ENCODE measurements around the gene SFXN3. TPM values are rescaled to one million over a fixed set of nuclear protein-coding genes. Genes with fewer than 3 reads are reported as not detected.

Gene SFXN3
- total and polyA plus RNA-seq, 10 of the 15 experiments (the other 5 are each of a cell fraction or from before 2014, with no cell fraction given): 0.05 to 11.3 (median 1.2) TPM

GRCh38 chr10:101013365-101013825 lies 17.6 kb upstream of the SFXN3 start (continued):
- no peak for TF ChIP-seq CEBPZ (IDR thresholded peaks at IDR 0.05; ENCODE audit: low read depth, low read length)
- no peak for TF ChIP-seq POLR2AphosphoS2 (IDR thresholded peaks at IDR 0.05; ENCODE audit: low read depth, low read length)
- TF ChIP-seq ZNF207 (IDR thresholded peaks at IDR 0.05; ENCODE audit: borderline replicate concordance): no peak
- no peak for TF ChIP-seq E4F1 (IDR thresholded peaks at IDR 0.05; ENCODE audit: borderline replicate concordance, partially characterized antibody)
- TF ChIP-seq TCF7 (IDR thresholded peaks at IDR 0.05; ENCODE audit: borderline replicate concordance): no peak
- TF ChIP-seq BCLAF1 (IDR thresholded peaks at IDR 0.05): no peak
